ENCODE data around the gene PPM1K. TPM values are rescaled to one million over a fixed set of nuclear protein-coding genes. Genes with fewer than 3 reads are reported as not detected.
A peak's percentile ranks its signal among the peaks of the same experiment; 100 is the strongest.

Gene PPM1K
- total RNA-seq, 1 donor from 2014 or later, result 116 TPM

GRCh38 chr4:88230461-88230891 lies 53.9 kb downstream of the PPM1K start:
- ATAC-seq, result no peak
- intact Hi-C loops (cut with micrococcal nuclease), result no loop called here
- no peak for DNase-seq

DNA sequence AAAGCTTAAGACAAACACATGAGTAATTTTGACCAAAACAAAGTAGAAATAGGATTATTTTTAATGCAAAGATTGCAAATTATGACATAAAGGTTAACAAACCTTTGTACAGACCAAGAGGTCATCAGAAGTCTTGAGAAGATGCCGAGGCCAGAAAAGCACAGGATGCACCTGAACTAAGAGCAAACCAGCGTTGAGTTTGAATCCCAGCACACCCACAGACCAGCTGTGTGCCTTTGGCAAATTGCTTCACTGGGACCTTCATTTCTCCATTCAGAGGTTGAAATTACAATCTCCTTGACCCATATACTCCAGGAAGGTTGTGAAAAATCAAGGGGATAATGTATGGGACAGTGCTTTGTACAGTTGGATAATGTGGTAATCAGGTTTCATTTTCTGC lies 56.6 kb downstream of the PPM1K start:
- no peak for ATAC-seq
- DNase-seq, result no peak
- intact Hi-C loops (cut with micrococcal nuclease), result no loop called here

DNA sequence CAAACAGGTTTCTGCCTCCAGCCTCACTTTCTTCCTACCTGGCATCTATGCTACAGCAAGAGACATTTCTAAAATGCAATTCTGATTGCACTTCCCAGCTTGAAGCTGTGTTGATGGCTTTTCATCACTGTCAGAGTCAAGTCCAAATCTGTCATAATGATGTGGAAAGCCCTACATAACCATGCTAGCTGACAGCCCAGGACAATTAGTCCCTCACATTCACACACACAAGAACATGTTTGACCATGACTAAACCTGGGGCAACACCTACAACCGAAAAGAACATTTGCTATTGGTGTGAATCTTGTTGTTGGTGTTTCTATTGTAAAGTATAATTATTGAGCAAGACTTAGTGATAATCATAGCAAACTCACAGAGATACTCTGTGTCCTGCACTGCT lies 58.2 kb downstream of the PPM1K start:
- DNase-seq (no peak), ATAC-seq (peak; percentile 81)
- intact Hi-C loops (cut with micrococcal nuclease), result no loop called here

DNA sequence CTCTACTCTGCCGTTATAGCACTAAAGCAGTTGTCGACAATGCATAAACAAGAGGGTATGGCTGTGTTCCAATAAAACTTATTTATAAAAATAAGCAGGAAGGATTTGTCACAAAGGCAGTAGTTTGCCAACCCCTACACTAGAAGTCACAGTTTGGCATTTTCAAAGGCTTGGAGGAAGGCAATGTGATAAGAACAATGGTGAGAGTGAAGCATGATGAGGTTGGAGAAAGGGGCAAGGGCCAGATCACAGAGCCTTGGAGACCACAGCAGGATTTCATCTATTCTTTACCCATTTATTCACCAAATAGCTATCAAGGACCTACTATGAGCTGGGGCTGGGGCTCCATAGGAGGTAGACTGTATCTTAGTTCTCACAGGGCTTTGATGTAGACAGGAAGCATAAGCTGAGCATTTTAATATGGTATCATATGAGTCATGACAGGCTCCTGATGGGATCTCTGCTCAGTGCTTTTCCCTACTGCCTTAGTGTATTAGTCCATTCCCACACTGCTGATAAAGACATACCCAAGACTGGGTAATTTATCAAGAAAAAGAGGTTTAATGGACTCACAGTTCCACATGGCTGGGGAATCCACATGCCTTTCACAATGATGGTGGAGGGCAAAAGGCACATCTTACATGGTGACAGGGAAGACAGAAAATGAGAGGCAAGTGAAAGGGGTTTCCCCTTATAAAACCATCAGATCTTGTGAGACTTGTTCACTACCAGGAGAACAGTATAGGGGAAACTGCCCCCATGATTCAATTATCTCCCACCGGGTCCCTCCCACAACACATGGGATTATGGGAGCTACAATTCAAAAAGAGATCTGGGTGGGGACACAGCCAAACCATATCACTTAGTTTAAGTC lies 58.9 kb downstream of the PPM1K start:
- intact Hi-C loops (cut with micrococcal nuclease), result no loop called here
- ATAC-seq (peak; percentile 51), DNase-seq (no peak)

DNA sequence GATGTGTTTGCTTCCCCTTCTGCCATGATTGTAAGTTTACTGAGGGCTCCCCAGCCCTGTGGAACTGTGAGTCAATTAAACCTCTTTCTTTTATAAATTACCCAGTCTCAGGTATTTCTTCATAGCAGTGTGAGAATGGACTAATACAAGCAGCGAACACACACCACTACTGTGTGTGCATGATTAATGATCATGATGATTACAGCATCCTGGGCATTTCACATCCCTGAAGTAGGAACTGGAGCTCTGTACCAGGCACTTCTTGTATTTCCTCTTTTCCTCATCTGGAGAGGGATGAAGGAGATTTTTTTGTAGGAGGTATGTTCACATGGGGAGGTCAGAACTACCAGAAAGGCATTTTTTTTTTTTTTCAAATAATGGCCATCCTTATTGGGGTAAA lies 60.8 kb downstream of the PPM1K start:
- intact Hi-C loops (cut with micrococcal nuclease), result no loop called here
- DNase-seq, result no peak
- no peak for ATAC-seq

DNA sequence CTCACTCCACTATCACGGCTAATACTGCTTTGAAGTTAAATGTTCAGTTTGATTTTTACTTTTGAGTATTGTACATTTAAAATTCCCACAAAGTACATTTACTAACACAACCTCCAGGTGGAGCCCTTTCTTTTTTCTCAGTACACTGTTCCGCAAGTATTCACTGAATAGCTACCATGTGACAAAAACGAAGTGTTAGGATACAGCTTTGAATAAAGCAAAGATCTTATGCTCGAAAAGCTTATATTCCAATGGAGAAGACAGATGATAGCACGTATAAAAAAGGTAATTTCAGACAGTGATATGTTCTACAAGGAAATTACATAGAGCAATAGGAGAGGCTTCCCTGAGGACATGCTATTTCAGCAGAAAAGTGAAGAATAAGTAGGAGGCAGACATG lies 65.3 kb downstream of the PPM1K start:
- ATAC-seq, result peak; percentile 75
- intact Hi-C loops (cut with micrococcal nuclease), result loop anchor here (5.0 to 10.0 kb wide), 2 partner anchors 184 to 298 kb away; no protein-coding TSS in a partner anchor
- no peak for DNase-seq

DNA sequence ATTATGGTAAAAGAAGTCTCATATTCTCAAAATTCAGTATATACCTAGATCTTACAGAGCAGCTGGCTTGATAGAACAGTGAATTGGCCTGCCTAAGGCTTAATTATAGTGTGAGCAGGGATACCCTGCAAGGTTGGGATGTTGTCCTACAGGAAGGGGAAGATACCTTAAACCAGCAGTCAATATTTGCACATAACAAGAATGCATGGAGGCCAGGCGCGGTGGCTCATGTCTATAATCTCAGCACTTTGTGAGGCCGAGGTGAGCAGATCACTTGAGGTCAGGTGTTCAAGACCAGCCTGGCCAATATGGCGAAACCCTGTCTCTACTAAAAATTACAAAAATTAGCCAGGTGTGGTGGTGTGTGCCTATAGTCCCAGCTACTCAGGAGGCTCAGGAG lies 67.2 kb downstream of the PPM1K start:
- intact Hi-C loops (cut with micrococcal nuclease), result loop anchor here (5.0 to 10.0 kb wide), 2 partner anchors 182 to 300 kb away; no protein-coding TSS in a partner anchor
- no peak for DNase-seq
- ATAC-seq, result no peak

GRCh38 chr4:88216395-88216794 lies 68.0 kb downstream of the PPM1K start:
- no peak for DNase-seq
- intact Hi-C loops (cut with micrococcal nuclease), result loop anchor here (5.0 to 10.0 kb wide), 2 partner anchors 182 to 301 kb away; no protein-coding TSS in a partner anchor
- ATAC-seq, result no peak

DNA sequence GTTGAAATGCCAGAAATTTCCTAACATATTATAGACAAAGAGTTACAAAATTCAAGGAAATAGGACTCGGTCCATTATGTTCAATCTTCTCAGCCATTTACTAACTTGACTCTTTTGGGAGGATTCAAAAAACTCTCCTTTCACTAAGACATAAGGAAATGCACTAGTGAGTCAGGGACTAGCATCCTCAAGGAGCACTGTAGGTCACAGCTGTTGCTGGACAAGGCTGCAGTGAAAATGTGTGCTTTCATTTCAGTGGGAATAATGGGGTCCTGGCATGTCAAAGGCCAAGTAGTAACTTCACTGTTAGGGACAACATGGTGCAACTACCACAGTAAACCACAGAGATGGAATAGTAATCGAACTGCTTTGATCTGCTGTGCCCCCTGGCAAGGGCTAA lies 69.0 kb downstream of the PPM1K start:
- ATAC-seq (no peak), DNase-seq (no peak)
- intact Hi-C loops (cut with micrococcal nuclease), result loop anchor here (5.0 to 10.0 kb wide), 2 partner anchors 181 to 302 kb away; no protein-coding TSS in a partner anchor

DNA sequence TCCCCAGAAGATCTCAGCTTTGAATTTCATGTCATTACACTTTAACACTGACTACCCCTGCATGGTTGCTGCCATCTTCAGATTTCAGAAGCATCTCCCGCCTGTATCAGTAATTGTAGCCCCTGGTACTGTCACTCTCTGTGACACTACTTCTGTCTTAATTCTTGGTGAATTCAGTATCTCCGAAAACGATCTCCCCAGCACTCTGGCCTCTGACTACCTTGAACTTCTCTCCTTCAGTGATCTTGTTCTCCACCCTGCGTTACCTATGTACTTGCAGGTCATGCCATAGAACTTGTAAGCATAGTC lies 72.2 kb downstream of the PPM1K start:
- ATAC-seq, result no peak
- no peak for DNase-seq
- intact Hi-C loops (cut with micrococcal nuclease), result loop anchor here (5.0 to 10.0 kb wide), 2 partner anchors 177 to 360 kb away; no protein-coding TSS in a partner anchor

GRCh38 chr4:88211473-88212252 lies 72.7 kb downstream of the PPM1K start:
- DNase-seq (no peak), ATAC-seq (peak; percentile 63)
- intact Hi-C loops (cut with micrococcal nuclease), result loop anchor here (5.0 to 10.0 kb wide), 2 partner anchors 177 to 359 kb away; no protein-coding TSS in a partner anchor

DNA sequence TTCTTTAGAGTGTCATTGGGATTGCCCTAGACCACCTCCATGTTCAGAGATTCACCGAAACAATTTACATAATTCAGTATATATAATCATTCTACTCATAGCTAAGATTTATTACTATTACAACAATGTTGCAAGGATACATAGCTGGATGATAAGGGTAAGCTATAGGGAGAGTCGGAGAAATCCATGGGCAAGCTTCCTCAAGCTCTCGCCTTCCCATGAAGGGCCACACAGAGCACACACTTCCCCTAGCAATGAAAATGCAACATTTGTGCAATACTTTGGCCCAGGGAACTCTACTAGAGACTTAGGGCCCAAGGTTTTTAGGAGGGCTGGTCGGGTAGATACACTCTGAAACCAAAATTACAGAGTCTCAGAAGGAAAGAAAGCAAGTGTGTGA lies 76.2 kb downstream of the PPM1K start:
- no peak for ATAC-seq
- DNase-seq, result no peak
- intact Hi-C loops (cut with micrococcal nuclease), result no loop called here

Other genes starting within 250 kb of the PPM1K start
- gene ABCG2, start 125.9 kb downstream of the PPM1K start, total RNA-seq, result 0.97 TPM
- 9.3 TPM for gene HERC6, start 94.3 kb upstream of the PPM1K start, total RNA-seq
- gene HERC5, start 172.6 kb upstream of the PPM1K start, total RNA-seq, result 2.0 TPM
- gene PYURF, start 239.2 kb upstream of the PPM1K start, total RNA-seq, result 55.0 TPM